GM21526 (cell line): Measurements from ENCODE around the gene RPS2.
"Not testable (repeated sequence)": the region's sequence is repeated elsewhere in the genome, so short reads cannot be mapped to it uniquely, and the experiment has no call there.

Experiments used
- ATAC-seq: cut with Tn5 transposase; IDR thresholded peaks from one replicate; pipeline ENCODE4 v1.9.1; 2021; ENCODE audit warnings: moderate library complexity; ENCODE audit not compliant: unreplicated experiment, low FRiP score

The RPS2 gene

GRCh38 chr16:1944612-1945199 lies 19.9 kb downstream of the RPS2 start:
- ATAC-seq: no peak

GRCh38 chr16:1942810-1943726 lies 21.6 kb downstream of the RPS2 start, which contains the start of gene MSRB1:
Gene MSRB1 (minus strand): TSS chr16:1943199. CDS start chr16:1943156, 43 bp downstream.
- ATAC-seq: peak; percentile 88

- ATAC-seq: no peak
These were observed 22.4 kb downstream of the RPS2 start for GRCh38 chr16:1942047-1942809.

- ATAC-seq: no peak
These were observed 23.2 kb downstream of the RPS2 start for GRCh38 chr16:1941162-1942046.

GRCh38 chr16:1940273-1941161 lies 24.1 kb downstream of the RPS2 start:
- ATAC-seq: no peak

- ATAC-seq: not testable (repeated sequence)
These were observed 24.8 kb downstream of the RPS2 start for GRCh38 chr16:1939833-1940232.

- no peak for ATAC-seq
These were observed 25.7 kb downstream of the RPS2 start for GRCh38 chr16:1938910-1939309.

- no peak for ATAC-seq
These were observed 26.3 kb downstream of the RPS2 start for GRCh38 chr16:1938316-1938715.

- ATAC-seq: no peak
These were observed 27.6 kb downstream of the RPS2 start for GRCh38 chr16:1936945-1937479.

GRCh38 chr16:1933097-1933661 lies 31.4 kb downstream of the RPS2 start:
- no peak for ATAC-seq

GRCh38 chr16:1932050-1933028 lies 32.3 kb downstream of the RPS2 start:
- no peak for ATAC-seq

- ATAC-seq: no peak
These were observed 34.3 kb downstream of the RPS2 start for GRCh38 chr16:1930338-1930720.

- ATAC-seq: peak; percentile 78
These were observed 34.9 kb downstream of the RPS2 start for GRCh38 chr16:1929578-1930337.

- ATAC-seq: no peak
These were observed 35.5 kb downstream of the RPS2 start for GRCh38 chr16:1929105-1929504.

GRCh38 chr16:1926271-1926670 lies 38.4 kb downstream of the RPS2 start:
- ATAC-seq: no peak

- no peak for ATAC-seq
These were observed 40.5 kb downstream of the RPS2 start for GRCh38 chr16:1924095-1924494.
